Mucosa of descending colon (tissue), 3 donors: ENCODE results near the gene HSPD1. TPM values are rescaled to one million over a fixed set of nuclear protein-coding genes. Genes with fewer than 3 reads are reported as not detected.

Source experiments
- ATAC-seq: fragments of 200-7000 bp; cut with Tn5 transposase; one replicate; pipeline ENCODE4 v1.9.1; 2020; ENCODE audit warnings: mild to moderate bottlenecking, moderate library complexity
- DNase-seq, 3 donors: peaks; one replicate each; pipeline ENCODE4 v3.0.0-alpha.2; 2020
- H3K36me3 ChIP-seq: fragments of 200-600 bp; one replicate; pipeline ENCODE4 v1.8.0; 2021; ENCODE audit warnings: low read depth, mild to moderate bottlenecking
- H3K4me1 ChIP-seq: fragments of 200-600 bp; one replicate; pipeline ENCODE4 v1.8.0; 2021; ENCODE audit warnings: low read depth, mild to moderate bottlenecking
- H3K4me3 ChIP-seq: fragments of 200-600 bp; one replicate; pipeline ENCODE4 v1.8.0; 2021; ENCODE audit warnings: mild to moderate bottlenecking
- H3K9me3 ChIP-seq: fragments of 200-600 bp; one replicate; pipeline ENCODE4 v1.8.0; 2021; ENCODE audit warnings: mild to moderate bottlenecking
- intact Hi-C, 2 donors: fragments of 100-400 bp; cut with DNase I in 1 of 2; cut with micrococcal nuclease in 1 of 2; formaldehyde crosslinking; loops; one replicate each; pipeline versions ENCODE4 v1.11.0 to v1.11.1; 2022; cut with DNase I, micrococcal nuclease
- total RNA-seq, 3 donors: library from RNA; stranded (reverse); fragmentation: NEBNext Ultra II Directional in 2 of 3; extraction: Animal tissue kit (Norgen Biotek cat#: 25700) in 2 of 3; gene quantifications; one replicate each; pipeline versions ENCODE4 v1.2.1 to v1.2.4, GENCODE V29; 2021 to 2023
- TF ChIP-seq, protein P1 (sequence below): fragments of 200-600 bp; IDR thresholded peaks from one replicate; pipeline ENCODE4 v1.8.0; 2022; ENCODE audit warnings: antibody characterized with exemption, mild to moderate bottlenecking
- donor health status: DM: no; HTN: no; CAD: no; lungs with moderate emphysema.
- donor health status: DM: no; HTN: no; CAD: no.
- donor health status: DM: no; HTN: yes; CAD: no.

The HSPD1 gene
- total RNA-seq, 3 donors from 2014 or later, result 162 to 219 (median 172) TPM

DNA sequence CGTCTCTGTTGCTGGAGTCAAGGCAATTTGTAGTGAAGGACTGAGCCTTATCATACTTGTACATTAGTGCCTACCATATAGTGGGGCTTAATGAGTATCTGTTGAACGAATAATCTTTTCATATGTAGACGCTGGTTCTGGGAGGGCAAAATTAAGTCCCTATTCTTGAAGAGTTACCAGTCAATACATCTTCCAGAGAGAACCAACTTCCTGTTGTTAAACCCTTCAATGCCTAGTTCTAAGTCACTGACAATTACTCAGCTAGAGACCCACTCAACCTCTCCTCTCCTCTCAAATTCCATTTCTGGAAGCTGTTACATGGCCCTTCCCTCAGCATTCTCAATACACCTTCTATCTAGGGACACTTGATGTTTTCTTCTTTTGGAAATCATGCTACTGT, 15.1 kb upstream of the HSPD1 start:
- TF ChIP-seq, protein P1, sequence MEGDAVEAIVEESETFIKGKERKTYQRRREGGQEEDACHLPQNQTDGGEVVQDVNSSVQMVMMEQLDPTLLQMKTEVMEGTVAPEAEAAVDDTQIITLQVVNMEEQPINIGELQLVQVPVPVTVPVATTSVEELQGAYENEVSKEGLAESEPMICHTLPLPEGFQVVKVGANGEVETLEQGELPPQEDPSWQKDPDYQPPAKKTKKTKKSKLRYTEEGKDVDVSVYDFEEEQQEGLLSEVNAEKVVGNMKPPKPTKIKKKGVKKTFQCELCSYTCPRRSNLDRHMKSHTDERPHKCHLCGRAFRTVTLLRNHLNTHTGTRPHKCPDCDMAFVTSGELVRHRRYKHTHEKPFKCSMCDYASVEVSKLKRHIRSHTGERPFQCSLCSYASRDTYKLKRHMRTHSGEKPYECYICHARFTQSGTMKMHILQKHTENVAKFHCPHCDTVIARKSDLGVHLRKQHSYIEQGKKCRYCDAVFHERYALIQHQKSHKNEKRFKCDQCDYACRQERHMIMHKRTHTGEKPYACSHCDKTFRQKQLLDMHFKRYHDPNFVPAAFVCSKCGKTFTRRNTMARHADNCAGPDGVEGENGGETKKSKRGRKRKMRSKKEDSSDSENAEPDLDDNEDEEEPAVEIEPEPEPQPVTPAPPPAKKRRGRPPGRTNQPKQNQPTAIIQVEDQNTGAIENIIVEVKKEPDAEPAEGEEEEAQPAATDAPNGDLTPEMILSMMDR, result no peak
- DNase-seq (no peak), ATAC-seq (no peak)
- peaks cover 14% of the 10 kb centered on the region for H3K4me1 ChIP-seq
- H3K4me3 ChIP-seq, result no peak overlapping the region
- H3K9me3 ChIP-seq, result no peaks in the 10 kb centered on the region
- H3K36me3 ChIP-seq, result no peaks in the 10 kb centered on the region
- intact Hi-C loops, result no loop called here

DNA sequence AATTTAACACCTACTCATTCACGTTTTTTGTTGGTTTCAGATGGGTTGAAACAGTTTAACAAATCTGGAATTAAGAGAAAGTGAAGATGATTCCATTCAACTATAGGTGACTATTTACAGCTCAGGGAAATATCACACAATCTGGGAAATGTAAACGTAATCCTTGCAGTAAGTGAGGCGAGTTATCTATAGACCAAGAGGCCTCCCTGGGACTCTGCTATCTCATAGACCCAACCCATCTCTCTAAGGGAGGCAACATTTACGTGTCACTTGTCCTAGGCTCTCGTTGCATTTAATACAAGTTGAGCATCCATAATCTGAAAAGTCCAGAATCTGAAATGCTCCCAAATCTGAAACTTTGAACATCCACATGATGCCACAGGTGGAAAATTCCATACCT, 14.3 kb upstream of the HSPD1 start:
- ATAC-seq, result no peak
- intact Hi-C loops, result no loop called here

DNA sequence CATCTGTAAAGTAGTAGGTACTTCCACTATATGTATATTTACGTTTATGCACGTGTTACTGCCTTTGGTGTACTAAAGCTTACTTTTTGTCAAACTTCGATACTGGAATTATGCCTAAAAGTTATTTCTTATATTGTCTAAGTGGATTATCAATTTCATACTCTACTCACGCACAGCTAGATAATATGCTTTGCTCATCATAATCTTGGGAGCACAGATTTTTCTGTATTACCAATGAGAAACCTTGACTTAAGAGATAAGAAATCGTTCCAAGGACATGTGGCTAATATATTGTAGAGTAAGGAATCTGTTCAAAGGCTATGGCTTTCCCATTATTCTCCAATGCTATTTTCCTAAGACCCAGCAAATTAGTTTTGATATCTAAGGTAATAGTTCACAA, 7.0 kb upstream of the HSPD1 start:
- Histone ChIP-seq H3K4me3 (no peak overlapping the region), H3K9me3 (no peaks in the 10 kb centered on the region), H3K36me3 (no peaks in the 10 kb centered on the region), H3K4me1 (peaks cover 13% of the 10 kb centered on the region)
- TF ChIP-seq, protein P1, result no peak
- ATAC-seq (no peak), DNase-seq (no peak)
- intact Hi-C loops, result no loop called here

More for the DNA sequence above, 14.3 kb upstream of the HSPD1 start:
- Histone ChIP-seq H3K9me3 (no peaks in the 10 kb centered on the region), H3K4me1 (peaks cover 14% of the 10 kb centered on the region), H3K36me3 (no peaks in the 10 kb centered on the region), H3K4me3 (no peak overlapping the region)
- TF ChIP-seq, protein P1, result no peak
- no peak for DNase-seq

DNA sequence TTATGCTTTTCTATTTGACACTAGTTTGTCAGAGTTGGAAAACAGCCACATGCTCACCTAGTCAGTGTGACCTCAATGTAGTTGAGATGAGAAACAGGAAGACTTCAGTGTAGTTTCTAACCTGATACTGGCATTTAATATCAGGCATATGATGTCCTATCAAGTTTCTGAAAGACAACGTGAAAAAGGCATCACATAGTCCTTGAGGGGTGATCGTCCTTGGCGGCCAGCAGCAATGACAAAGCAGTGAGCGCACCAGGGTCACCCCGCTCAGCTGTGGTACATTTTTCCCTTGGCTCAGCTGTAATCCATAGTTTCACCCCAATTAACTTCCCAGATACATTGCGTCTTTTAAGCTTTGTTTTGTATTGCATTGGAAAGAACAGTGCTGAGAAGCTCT, 4.9 kb upstream of the HSPD1 start:
- DNase-seq (no peak), ATAC-seq (no peak)
- Histone ChIP-seq H3K4me3 (no peak overlapping the region), H3K4me1 (peaks cover 19% of the 10 kb centered on the region), H3K9me3 (no peaks in the 10 kb centered on the region), H3K36me3 (no peaks in the 10 kb centered on the region)
- TF ChIP-seq, protein P1, result no peak
- intact Hi-C loops, result no loop called here

DNA sequence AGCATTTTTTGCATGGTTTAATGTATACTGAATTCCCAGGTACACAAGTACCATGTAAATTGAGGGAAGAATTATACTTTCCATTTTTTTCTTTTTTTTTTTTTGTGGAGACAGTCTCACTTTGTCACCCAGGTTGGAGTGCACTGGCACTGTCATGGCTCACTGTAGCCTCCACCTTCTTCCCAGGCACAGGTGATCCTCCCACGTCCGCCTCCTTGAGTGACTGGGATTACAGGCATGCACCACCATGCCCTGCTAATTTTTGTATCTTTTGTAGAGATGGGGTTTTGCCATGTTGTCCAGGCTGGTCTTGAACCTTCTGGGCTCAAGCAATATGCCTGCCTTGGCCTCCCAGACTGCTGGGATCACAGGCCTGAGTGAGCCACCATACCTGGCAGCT, 4.4 kb upstream of the HSPD1 start:
- H3K4me1 ChIP-seq, result peaks cover 19% of the 10 kb centered on the region
- intact Hi-C loops, result no loop called here
- no peaks in the 10 kb centered on the region for H3K9me3 ChIP-seq
- H3K36me3 ChIP-seq, result no peaks in the 10 kb centered on the region
- no peak overlapping the region for H3K4me3 ChIP-seq
- DNase-seq, result no peak
- ATAC-seq, result no peak
- TF ChIP-seq, protein P1, result no peak

DNA sequence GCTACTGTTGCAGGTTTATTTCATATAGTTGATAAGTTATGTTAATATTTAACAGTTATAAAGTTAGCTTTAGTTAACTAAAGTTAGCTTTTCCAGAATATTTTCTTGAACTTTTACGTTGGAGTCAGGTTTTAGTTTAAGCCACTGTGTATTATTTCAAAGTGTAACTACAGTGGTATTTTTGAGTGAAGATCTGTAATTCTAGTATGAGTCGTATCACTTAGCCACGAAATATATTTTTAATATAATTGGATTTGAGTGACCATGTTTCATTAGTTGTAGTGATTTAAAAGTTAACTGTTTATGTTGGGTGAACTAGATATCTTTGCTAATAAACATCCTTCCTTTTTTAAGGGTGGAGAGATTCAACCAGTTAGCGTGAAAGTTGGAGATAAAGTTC, 3.0 kb upstream of the HSPD1 start:
- Histone ChIP-seq H3K4me1 (peaks cover 29% of the 10 kb centered on the region), H3K36me3 (no peaks in the 10 kb centered on the region), H3K9me3 (no peaks in the 10 kb centered on the region), H3K4me3 (no peak overlapping the region)
- TF ChIP-seq, protein P1, result no peak
- DNase-seq (no peak), ATAC-seq (no peak)
- intact Hi-C loops, result no loop called here
